GM19438 (cell line): ENCODE data around the gene UAP1L1.

Experiments used
- ATAC-seq: cut with Tn5 transposase; IDR thresholded peaks from one replicate; pipeline ENCODE4 v1.9.1; 2021; ENCODE audit warnings: low read depth; ENCODE audit not compliant: unreplicated experiment

UAP1L1 gene

GRCh38 chr9:137040568-137040967 lies 36.7 kb upstream of the UAP1L1 start:
- ATAC-seq, result no peak

GRCh38 chr9:137041124-137041523 lies 36.2 kb upstream of the UAP1L1 start:
- ATAC-seq, result no peak

GRCh38 chr9:137042751-137043727 lies 34.3 kb upstream of the UAP1L1 start:
- ATAC-seq, result no peak

GRCh38 chr9:137044037-137044436 lies 33.3 kb upstream of the UAP1L1 start:
- no peak for ATAC-seq

GRCh38 chr9:137044502-137045177 lies 32.7 kb upstream of the UAP1L1 start:
- ATAC-seq, result no peak

GRCh38 chr9:137045294-137046087 lies 31.8 kb upstream of the UAP1L1 start:
- no peak for ATAC-seq

- ATAC-seq, result no peak
Measured at GRCh38 chr9:137046088-137046787, 31.1 kb upstream of the UAP1L1 start, which contains the start of gene NPDC1. Gene NPDC1, minus strand, starts transcription at chr9:137046177. Its CDS starts 188 bp downstream, at chr9:137045989.

- ATAC-seq, result no peak
Measured at GRCh38 chr9:137048655-137049543, 28.4 kb upstream of the UAP1L1 start.

GRCh38 chr9:137049544-137050449 lies 27.5 kb upstream of the UAP1L1 start:
- ATAC-seq, result no peak

- no peak for ATAC-seq
Measured at GRCh38 chr9:137050570-137050969, 26.7 kb upstream of the UAP1L1 start.

GRCh38 chr9:137051145-137051724 lies 26.1 kb upstream of the UAP1L1 start:
- ATAC-seq, result no peak

- no peak for ATAC-seq
Measured at GRCh38 chr9:137052293-137052692, 25.0 kb upstream of the UAP1L1 start.

GRCh38 chr9:137052998-137053943 lies 24.0 kb upstream of the UAP1L1 start:
- ATAC-seq, result no peak

- no peak for ATAC-seq
Measured at GRCh38 chr9:137053944-137054931, 23.1 kb upstream of the UAP1L1 start, which contains the start of gene ENTPD2. Gene ENTPD2, minus strand, starts transcription at chr9:137054061. Its CDS starts 64 bp downstream, at chr9:137053997.

GRCh38 chr9:137054932-137055384 lies 22.4 kb upstream of the UAP1L1 start:
- ATAC-seq, result no peak
